Stimulated activated CD4-positive, alpha-beta T cell treated with anti-CD3 and anti-CD28 coated beads, Interleukin-2, amount 100 ng/mL, for 24 hours (primary cell): Measurements from ENCODE around the gene RBBP8NL.

Source experiments
- DNase-seq, 2 donors: peaks; one replicate each; pipeline ENCODE4 v3.0.0-alpha.2; 2020

Gene RBBP8NL

GRCh38 chr20:62461834-62462233, 34.5 kb upstream of the RBBP8NL start:
- DNase-seq, result no peak

DNA sequence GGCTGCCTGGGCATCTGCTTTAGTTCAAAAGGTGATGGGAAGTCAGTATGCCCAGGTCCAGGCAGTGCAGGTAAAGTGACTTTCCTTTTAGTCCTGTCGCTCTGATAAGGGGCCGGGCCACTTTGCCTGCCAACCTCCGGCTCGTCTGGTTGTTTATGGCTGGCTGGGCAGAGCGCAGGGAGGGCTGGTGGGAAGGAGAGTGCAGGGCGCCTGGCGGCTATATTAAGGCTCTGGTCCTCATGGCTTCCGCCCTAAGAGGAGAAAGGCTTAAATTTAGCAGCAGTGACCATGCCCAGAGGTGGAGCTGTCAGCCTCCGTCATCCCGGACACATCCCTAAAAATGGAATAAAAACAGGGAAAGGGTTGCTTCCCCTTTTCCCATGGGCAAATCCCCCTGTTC, 33.8 kb upstream of the RBBP8NL start:
- DNase-seq, result no peak

DNA sequence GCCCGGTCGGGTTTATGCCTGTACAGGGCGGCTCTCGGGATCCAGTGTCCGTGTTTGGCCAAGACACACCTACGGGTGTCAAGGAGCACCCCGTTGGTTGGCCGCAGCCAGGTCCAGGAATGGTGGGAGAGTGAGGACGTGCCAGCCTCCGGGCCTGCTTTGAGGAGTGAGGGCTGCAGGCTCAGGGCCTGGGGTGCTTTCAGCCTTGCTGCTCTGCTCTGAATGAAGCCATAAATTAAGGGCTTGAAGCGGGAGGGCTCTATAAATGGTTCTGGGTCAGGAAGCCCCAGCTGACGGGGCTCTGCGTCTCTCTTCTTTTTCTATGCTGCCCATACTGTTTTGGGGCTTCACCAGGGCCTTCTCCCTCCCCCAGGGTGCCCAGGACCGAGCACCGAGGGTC, 33.3 kb upstream of the RBBP8NL start:
- no peak for DNase-seq

DNA sequence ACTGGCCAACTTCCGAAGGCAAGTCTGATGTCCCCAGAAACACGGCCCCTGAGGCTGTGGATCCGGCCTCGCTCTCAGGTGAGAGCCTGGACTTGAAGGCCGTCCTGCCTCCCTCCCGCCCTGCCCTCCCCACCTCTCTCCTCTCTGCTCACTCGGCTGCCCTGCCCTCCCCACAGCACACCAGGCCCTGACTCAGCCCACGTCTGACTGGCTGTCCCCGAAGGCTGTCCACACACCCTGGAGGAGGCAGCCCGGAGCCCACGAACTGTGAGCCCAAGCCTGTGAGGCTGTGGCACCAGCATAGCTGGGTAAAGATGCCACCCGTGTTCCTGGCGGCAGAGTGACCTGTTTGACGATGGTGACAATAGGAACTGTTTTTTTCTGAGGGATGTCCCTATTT, 32.1 kb upstream of the RBBP8NL start:
- no peak for DNase-seq

GRCh38 chr20:62458275-62459251, 31.2 kb upstream of the RBBP8NL start:
- DNase-seq, result no peak

GRCh38 chr20:62457831-62458230, 30.5 kb upstream of the RBBP8NL start:
- DNase-seq, result no peak

GRCh38 chr20:62457098-62457497, 29.8 kb upstream of the RBBP8NL start:
- DNase-seq, result no peak

DNA sequence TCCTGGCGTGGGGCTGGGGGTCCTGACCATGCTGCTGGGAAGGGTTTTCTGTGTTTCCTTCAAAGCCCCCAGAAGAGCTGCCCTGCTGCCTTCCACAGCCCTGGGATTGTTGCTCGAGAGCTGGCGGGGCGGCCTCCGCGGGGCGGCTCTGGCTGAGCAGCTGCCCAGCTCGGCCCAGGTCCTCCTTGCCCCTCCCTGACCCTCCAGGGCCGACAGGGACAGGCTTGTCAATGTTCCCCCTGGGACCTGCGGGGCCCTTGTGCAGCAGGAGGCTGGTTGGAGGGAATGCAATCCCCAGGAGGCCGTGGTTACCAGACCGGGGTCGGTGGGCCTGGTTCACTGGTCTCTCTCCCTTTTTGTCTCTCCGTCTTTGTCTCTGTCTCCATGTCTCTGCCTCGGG, 28.6 kb upstream of the RBBP8NL start:
- no peak for DNase-seq

GRCh38 chr20:62454904-62455636, 27.7 kb upstream of the RBBP8NL start:
- no peak for DNase-seq

DNA sequence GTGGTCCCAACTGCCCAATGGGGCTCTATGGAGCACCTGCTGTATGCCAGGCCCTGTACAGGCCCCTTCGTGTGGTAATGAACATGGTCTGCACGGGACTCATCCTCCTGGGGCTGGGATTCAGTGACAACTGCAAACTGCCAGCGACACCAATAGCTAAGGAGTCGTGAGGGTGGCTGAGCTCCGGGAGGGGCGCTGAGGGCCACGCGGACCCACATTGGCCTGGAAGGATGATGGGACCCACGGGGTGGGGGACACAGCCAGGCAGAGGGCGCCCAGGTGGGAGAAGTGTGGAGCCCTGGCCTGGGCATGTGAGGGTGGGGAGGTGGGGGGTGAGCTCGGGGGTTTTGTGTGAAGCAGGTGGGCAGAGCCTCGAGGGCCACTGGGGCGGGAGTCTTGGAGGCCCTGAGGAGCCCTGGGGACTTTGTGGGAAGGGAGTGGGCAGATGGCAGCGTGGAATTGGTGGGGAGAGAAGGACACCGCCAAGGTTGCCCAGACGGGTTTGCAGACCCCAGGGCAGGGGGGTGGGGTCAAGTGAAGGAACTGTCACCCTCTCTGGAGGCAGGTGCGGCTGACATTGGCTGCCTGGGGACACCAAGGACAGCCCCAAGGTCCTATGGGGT, 26.0 kb upstream of the RBBP8NL start:
- no peak for DNase-seq

DNA sequence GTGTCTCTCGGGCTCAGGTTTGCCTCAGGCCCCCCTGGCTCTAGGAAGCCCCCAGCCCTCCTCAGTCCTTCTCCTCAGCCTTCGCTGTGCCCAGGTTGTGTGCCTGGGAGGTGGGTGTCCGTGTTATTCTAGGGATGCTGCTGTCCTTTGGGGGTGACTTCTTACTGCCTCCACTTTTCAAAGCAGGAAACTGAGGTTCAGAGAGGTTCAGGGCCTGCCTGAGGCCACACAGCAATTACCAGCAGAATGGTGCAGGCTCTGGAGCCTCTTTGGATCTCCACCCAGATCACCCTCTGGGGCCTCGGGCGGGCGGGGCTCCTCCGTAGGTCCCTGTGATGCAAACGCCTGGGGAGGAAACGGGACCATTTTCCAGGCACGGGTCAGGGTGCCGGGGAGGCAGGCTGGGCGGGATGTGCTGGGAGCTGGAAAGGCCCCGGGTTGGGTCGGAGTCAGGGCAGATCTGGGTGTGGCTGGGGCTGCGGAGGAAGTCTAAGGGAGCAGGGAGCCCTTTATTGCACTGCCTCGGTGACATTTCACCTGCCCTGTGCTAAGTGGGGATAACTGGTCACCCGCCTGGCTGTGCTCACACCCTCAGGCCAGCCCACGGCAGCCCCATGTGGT, 25.2 kb upstream of the RBBP8NL start:
- no peak for DNase-seq

- DNase-seq, result no peak
Measured at GRCh38 chr20:62451970-62452369, 24.6 kb upstream of the RBBP8NL start.

DNA sequence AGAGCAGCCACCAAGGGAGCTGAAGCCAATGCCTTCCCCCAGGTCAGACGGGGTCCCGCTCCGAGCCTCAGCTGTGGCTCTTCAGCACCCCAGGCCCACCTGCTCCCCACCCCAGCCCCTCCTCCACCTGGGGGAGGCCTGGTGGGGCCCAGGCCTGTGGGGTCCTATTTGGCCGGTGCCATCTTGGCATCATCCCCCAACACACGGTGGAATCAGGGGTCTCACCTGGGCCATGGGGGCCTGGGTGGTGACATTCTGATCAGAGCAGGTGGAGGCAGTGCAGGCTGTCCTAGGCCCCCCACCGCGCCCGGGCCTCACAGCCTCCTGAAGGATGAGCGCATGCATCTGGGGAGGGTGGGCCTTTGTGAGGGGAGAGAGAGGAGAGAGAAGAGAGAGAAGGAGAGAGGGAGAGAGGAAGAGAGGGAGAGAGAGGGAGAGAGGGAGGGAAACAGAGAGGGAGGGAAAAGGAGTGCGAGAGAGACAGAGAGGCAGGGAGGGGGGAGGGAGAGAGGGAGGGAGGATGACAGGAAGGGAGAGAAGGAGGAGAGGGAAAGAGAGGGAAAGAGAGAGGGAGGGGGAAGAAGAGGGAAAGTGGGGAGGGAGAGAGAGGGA, 23.9 kb upstream of the RBBP8NL start:
- DNase-seq, result no peak

DNA sequence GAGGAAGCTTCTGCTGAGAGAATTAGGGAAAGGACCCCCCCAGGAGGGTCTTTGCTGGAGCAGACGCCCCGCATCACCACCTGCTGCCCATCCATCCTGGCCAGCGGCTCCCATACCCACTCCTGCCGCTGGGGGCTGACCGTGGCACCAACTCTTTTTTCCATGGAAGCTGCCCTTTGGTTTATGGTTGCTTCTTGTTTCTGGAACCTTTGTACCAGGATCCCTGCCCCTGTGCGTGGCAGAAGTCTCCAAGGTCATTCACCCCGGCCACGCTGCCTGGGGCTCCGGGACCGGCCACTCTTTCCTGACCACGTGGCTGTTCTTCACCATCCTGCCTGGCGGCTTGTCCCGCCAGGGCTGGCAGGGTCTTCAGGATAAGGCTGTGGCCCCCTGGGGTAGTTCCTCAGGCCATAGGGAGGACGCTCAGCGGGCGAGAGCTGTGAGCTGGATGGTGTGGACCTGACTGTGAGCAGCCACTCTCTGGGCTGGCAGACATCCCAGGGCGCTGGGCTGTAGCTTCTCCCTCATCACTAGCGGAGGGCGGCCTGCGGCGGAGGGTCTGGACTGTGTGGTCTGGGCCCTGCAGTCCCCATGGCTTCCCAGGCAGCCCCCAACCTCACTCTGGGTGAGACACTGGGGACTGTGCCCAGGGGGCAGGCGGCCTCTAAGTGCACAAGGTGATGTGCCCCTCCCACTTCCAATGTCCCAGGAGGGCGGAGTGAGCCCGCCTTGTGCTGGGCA, 22.8 kb upstream of the RBBP8NL start:
- no peak for DNase-seq

GRCh38 chr20:62448788-62449187, 21.4 kb upstream of the RBBP8NL start:
- DNase-seq, result no peak

DNA sequence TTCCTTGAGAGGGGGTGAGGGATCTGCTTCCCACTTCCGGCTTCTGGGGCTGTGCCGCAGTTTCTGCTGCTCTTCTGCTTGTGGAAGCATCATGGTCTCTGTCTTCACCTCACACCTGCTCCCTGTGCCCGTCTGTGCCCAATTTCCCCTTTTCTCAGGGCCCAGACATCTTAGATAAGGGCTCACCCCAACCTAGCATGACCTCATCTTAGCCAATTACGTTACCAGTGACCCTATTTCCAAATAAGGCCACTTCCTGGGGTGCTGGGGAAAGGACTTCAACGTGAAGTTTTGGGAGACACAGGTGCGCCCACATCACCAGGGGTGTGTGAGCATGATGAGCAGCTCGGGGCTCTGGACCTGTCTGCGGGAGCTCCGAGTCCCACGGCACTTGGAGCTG, 20.7 kb upstream of the RBBP8NL start:
- DNase-seq, result no peak

- DNase-seq, result no peak
Measured at GRCh38 chr20:62446888-62447869, 19.8 kb upstream of the RBBP8NL start.

DNA sequence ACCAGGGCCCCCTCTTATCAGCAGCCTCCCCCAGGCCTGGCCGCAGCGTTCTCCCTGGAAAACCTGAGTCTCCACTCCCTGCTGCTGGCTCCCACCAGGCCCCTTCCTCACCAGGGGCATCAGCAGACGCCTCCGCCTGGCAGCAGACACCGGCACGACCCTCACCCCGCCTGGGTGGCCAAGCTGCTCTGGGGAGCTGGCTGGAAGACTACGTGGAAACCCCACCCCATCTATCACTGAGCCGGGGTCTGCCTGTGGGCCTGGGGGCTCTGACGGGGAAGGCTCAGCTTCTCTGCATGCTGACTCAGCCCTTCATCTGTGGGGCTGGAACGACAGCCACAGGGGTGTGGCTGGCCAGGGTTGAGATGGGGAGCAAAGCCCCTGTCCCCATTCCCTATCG, 19.1 kb upstream of the RBBP8NL start:
- no peak for DNase-seq

GRCh38 chr20:62445553-62446340, 18.4 kb upstream of the RBBP8NL start:
- DNase-seq, result no peak

DNA sequence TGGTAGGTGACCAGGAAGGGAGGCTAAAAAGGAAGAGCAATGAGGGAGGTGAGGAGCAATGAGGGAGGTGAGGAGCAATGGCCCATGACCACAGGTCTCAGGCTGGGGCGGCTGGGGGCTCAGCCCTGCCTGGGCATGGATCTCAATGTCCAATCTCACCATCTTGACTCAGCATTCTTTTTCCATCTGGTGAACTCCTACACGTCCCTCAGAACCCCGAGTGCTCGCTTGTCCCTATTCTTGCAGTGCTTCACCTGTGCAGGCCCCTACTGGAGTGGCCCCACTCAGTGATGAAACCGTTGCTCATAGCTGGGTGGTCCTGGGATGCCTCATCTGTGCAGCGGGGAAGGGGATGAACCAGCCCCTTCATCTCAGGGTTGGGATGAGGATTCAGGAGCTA, 16.9 kb upstream of the RBBP8NL start:
- DNase-seq, result no peak
